Transverse colon (tissue), 4 donors: ENCODE results near the gene TC2N. TPM values are rescaled to one million over a fixed set of nuclear protein-coding genes. Genes with fewer than 3 reads are reported as not detected.

Source experiments
- DNase-seq: peaks from one replicate; pipeline ENCODE4 v3.0.0-alpha.2; 2019
- H3K27ac ChIP-seq, 4 donors: fragments of 200-600 bp; sonication (generic); 2 replicates each; pipeline ENCODE4 v1.5.1; 2016 to 2018; ENCODE audit warnings: inconsistent platforms in 4 of 4
- H3K27me3 ChIP-seq: fragments of 200-600 bp; sonication (generic); 2 replicates; pipeline ENCODE4 v1.5.1; 2017; ENCODE audit warnings: inconsistent platforms
- H3K36me3 ChIP-seq, 4 donors: fragments of 200-600 bp; sonication (generic); 2 replicates each; pipeline ENCODE4 v1.5.1; 2017 to 2019; ENCODE audit warnings: inconsistent platforms in 4 of 4
- H3K4me1 ChIP-seq, 4 donors: fragments of 200-600 bp; sonication (generic); 2 replicates each; pipeline ENCODE4 v1.5.1; 2017 to 2020; ENCODE audit warnings: inconsistent platforms in 4 of 4
- H3K4me3 ChIP-seq, 4 donors: fragments of 200-600 bp; sonication (generic); 1 replicate in 1 of 4; 2 replicates in 3 of 4; pipeline versions ENCODE4 v1.5.1 to v1.6.1; 2017 to 2019; ENCODE audit warnings: inconsistent platforms in 4 of 4
- H3K9me3 ChIP-seq, 2 donors: fragments of 200-600 bp; sonication (generic); 2 replicates each; pipeline ENCODE4 v1.5.1; 2017 to 2019; ENCODE audit warnings: inconsistent platforms in 2 of 2
- EP300 ChIP-seq: sonication (generic); formaldehyde crosslinking; IDR thresholded peaks from one replicate; pipeline ENCODE4 v1.6.1; 2017; ENCODE audit warnings: antibody characterized with exemption, low read depth
- POLR2A ChIP-seq: fragments of 450-650 bp; IDR thresholded peaks from one replicate; pipeline ENCODE4 v1.6.1; 2016; ENCODE audit warnings: antibody characterized with exemption, mild to moderate bottlenecking, moderate library complexity
- POLR2AphosphoS5 ChIP-seq, 3 donors: sonication (generic); formaldehyde crosslinking; IDR thresholded peaks; one replicate each; pipeline ENCODE4 v1.6.1; 2016; ENCODE audit warnings: antibody characterized with exemption in 3 of 3
- WGBS, 2 donors: methylation state at CpG; one replicate each; pipeline ENCODE4 v1.1.5; 2018; ENCODE audit warnings: low coverage in 1 of 2; 5-methylcytosine and 5-hydroxymethylcytosine counted together
- in situ Hi-C, 4 donors: fragments of 200-750 bp; cut with MboI; loops; one replicate each; pipeline versions ENCODE4 v1.15.0 to v1.15.1; 2017; ENCODE audit warnings: low sequenced_read_pairs in 3 of 4, low pct_ligation_motif_present in 1 of 4, low pct_unique_long_range_greater_than_20kb in 1 of 4
- intact Hi-C: fragments of 100-400 bp; cut with DNase I; formaldehyde crosslinking; loops from one replicate; pipeline ENCODE4 v1.15.1; 2023; ENCODE audit warnings: low total_unique reads
- total RNA-seq, 4 donors: library from RNA; depleted of rRNA; stranded (reverse); fragments of >200 nt; gene quantifications; one replicate each; pipeline ENCODE4 v1.1.0, GENCODE V29; 2016
- TF ChIP-seq, protein P1 (sequence below), 5 experiments: fragments of 200-600 bp in 3 of 5; fragments of 450-650 bp in 2 of 5; sonication (generic) in 3 of 5; IDR thresholded peaks; 1 replicate in 2 of 5; 2 replicates in 3 of 5; pipeline ENCODE4 v1.5.1; 2016 to 2017; ENCODE audit warnings: antibody characterized with exemption in 5 of 5, inconsistent platforms in 3 of 5, mild to moderate bottlenecking in 2 of 5, moderate library complexity in 1 of 5

TC2N gene
- total RNA-seq, 4 donors from 2014 or later, result 36.0 to 85.4 (median 53.7) TPM

- WGBS, 2 donors, result 58 to 65% methylated on average over 4 to 5 of the region's 5 CpGs
- H3K4me1 ChIP-seq, result no peaks in the 10 kb centered on the region
- no peak for DNase-seq
- H3K36me3 ChIP-seq, result no peaks in the 10 kb centered on the region
- H3K27me3 ChIP-seq, result no peaks in the 10 kb centered on the region
- H3K27ac ChIP-seq, result no peak overlapping the region
- no peaks in the 10 kb centered on the region for H3K9me3 ChIP-seq
- intact Hi-C loops (no loop called here), in situ Hi-C loops (no loop called here)
- TF ChIP-seq, protein P1, sequence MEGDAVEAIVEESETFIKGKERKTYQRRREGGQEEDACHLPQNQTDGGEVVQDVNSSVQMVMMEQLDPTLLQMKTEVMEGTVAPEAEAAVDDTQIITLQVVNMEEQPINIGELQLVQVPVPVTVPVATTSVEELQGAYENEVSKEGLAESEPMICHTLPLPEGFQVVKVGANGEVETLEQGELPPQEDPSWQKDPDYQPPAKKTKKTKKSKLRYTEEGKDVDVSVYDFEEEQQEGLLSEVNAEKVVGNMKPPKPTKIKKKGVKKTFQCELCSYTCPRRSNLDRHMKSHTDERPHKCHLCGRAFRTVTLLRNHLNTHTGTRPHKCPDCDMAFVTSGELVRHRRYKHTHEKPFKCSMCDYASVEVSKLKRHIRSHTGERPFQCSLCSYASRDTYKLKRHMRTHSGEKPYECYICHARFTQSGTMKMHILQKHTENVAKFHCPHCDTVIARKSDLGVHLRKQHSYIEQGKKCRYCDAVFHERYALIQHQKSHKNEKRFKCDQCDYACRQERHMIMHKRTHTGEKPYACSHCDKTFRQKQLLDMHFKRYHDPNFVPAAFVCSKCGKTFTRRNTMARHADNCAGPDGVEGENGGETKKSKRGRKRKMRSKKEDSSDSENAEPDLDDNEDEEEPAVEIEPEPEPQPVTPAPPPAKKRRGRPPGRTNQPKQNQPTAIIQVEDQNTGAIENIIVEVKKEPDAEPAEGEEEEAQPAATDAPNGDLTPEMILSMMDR (IDR thresholded peaks at IDR 0.05), result no peak
- no peak for TF ChIP-seq POLR2AphosphoS5 (IDR thresholded peaks at IDR 0.05)
- H3K4me3 ChIP-seq, result no peak overlapping the region
Observed at GRCh38 chr14:91732439-91732838, 134.9 kb downstream of the TC2N start.

DNA sequence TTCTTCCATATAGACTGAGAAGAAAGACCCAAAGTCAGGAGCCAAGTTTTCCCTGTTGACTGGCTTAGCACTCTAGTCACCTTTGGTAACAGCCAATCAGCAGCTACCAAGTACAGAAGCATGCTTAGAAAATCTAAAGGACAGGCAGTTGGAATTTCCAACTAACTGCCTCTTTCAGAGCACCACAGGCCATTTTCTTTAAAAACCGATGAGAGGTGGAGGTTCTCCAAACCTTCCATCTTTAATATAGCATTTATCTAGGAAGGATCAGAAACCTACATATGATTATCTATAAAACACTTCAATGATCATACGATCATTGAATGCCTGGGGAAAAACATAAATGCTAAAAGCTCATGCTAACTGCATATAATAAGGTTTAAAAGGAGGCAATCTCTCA lies 135.3 kb downstream of the TC2N start, which contains the start of gene CATSPERB:
Gene CATSPERB, minus strand, starts transcription at position 101 of the 400 bp plus-strand sequence. CDS start 2,607 bp downstream, outside the sequence.
- Histone ChIP-seq H3K4me1 (no peaks in the 10 kb centered on the region), H3K36me3 (no peaks in the 10 kb centered on the region), H3K4me3 (no peak within 1 kb of the TSS), H3K27me3 (no peaks in the 10 kb centered on the region), H3K9me3 (no peaks in the 10 kb centered on the region), H3K27ac (no peak within 1 kb of the TSS)
- intact Hi-C loops (no loop called here), in situ Hi-C loops (no loop called here)
- DNase-seq, result no peak
- WGBS, 2 donors, result 94 to 95% methylated on average over 2 of the region's 2 CpGs
- no peak for TF ChIP-seq EP300
- TF ChIP-seq, protein P1 (IDR thresholded peaks at IDR 0.05), result no peak
- no peak for TF ChIP-seq POLR2A
- no peak for TF ChIP-seq POLR2AphosphoS5 (IDR thresholded peaks at IDR 0.05)

GRCh38 chr14:91731018-91731417 lies 136.3 kb downstream of the TC2N start:
- no peaks in the 10 kb centered on the region for H3K27me3 ChIP-seq
- H3K9me3 ChIP-seq, result no peaks in the 10 kb centered on the region
- TF ChIP-seq, protein P1 (IDR thresholded peaks at IDR 0.05), result no peak
- TF ChIP-seq POLR2AphosphoS5 (IDR thresholded peaks at IDR 0.05) (no peak), POLR2A (no peak), EP300 (no peak)
- no peak for DNase-seq
- H3K4me3 ChIP-seq, result no peak overlapping the region
- H3K27ac ChIP-seq, result no peak overlapping the region
- H3K36me3 ChIP-seq, result no peaks in the 10 kb centered on the region
- 62 to 90% methylated on average over 2 of the region's 2 CpGs for WGBS, 2 donors
- intact Hi-C loops (no loop called here), in situ Hi-C loops (no loop called here)
- H3K4me1 ChIP-seq, result no peaks in the 10 kb centered on the region

GRCh38 chr14:91729756-91730155 lies 137.6 kb downstream of the TC2N start:
- no peak overlapping the region for H3K4me3 ChIP-seq
- no peaks in the 10 kb centered on the region for H3K4me1 ChIP-seq
- no peaks in the 10 kb centered on the region for H3K9me3 ChIP-seq
- no peak for DNase-seq
- peak overlapping the region in 1 of 4 donors; percentile 2 for H3K27ac ChIP-seq
- WGBS, 2 donors, result 71 to 85% methylated on average over 3 of the region's 3 CpGs
- H3K36me3 ChIP-seq, result no peaks in the 10 kb centered on the region
- TF ChIP-seq, protein P1 (IDR thresholded peaks at IDR 0.05), result no peak
- TF ChIP-seq EP300 (no peak), POLR2AphosphoS5 (IDR thresholded peaks at IDR 0.05) (no peak), POLR2A (no peak)
- in situ Hi-C loops (no loop called here), intact Hi-C loops (no loop called here)
- no peaks in the 10 kb centered on the region for H3K27me3 ChIP-seq

Other genes with a start within 250 kb of the TC2N start
- gene CATSPERB, start 135.4 kb downstream of the TC2N start, total RNA-seq, result 1 to 10 TPM in 3 of 4 donors, not detected in 1; 1.2 to 5.1 (median 3.8) TPM
- 100 to 1,000 TPM in 1 of 4 donors, 10 to 100 TPM in 3; 14.6 to 120 (median 38.7) TPM for gene FBLN5, start 80.2 kb upstream of the TC2N start, total RNA-seq
- gene TRIP11, start 172.5 kb upstream of the TC2N start, total RNA-seq, result 10 to 100 TPM; 14.2 to 45.6 (median 34.1) TPM
- gene ATXN3, start 239.0 kb upstream of the TC2N start, total RNA-seq, result 10 to 100 TPM; 17.1 to 35.6 (median 25.9) TPM